Sigmoid colon (tissue), 7 donors: ENCODE data around the gene TEN1. TPM values are rescaled to one million over a fixed set of nuclear protein-coding genes. Genes with fewer than 3 reads are reported as not detected.
"Not testable (repeated sequence)": the region's sequence is repeated elsewhere in the genome, so short reads cannot be mapped to it uniquely, and the experiment has no call there.

Experiments used
- DNase-seq: peaks from one replicate; pipeline ENCODE4 v3.0.0-alpha.2; 2019
- H3K27ac ChIP-seq, 4 donors: fragments of 200-600 bp; sonication (generic); one replicate each; pipeline ENCODE4 v1.5.1; 2016 to 2019; ENCODE audit warnings: mild to moderate bottlenecking in 1 of 4
- H3K27me3 ChIP-seq, 3 donors: fragments of 200-600 bp; sonication (generic); one replicate each; pipeline ENCODE4 v1.5.1; 2019; ENCODE audit warnings: mild to moderate bottlenecking in 1 of 3
- H3K36me3 ChIP-seq, 4 donors: fragments of 200-600 bp; sonication (generic); one replicate each; pipeline ENCODE4 v1.5.1; 2016 to 2019
- H3K4me1 ChIP-seq, 4 donors: fragments of 200-600 bp; sonication (generic); one replicate each; pipeline ENCODE4 v1.5.1; 2017 to 2019
- H3K4me3 ChIP-seq, 4 donors: fragments of 200-600 bp; sonication (generic); one replicate each; pipeline ENCODE4 v1.5.1; 2017 to 2019; ENCODE audit warnings: mild to moderate bottlenecking in 2 of 4, moderate library complexity in 1 of 4
- H3K9me3 ChIP-seq, 4 donors: fragments of 200-600 bp in 3 of 4; sonication (generic) in 3 of 4; one replicate each; pipeline versions ENCODE4 v1.5.1 to v1.6.1; 2013 to 2019
- EP300 ChIP-seq, 4 donors: sonication (generic); formaldehyde crosslinking; IDR thresholded peaks; one replicate each; pipeline ENCODE4 v1.6.1; 2017; ENCODE audit warnings: antibody characterized with exemption in 4 of 4
- POLR2A ChIP-seq, 2 donors: fragments of 450-650 bp; IDR thresholded peaks; one replicate each; pipeline ENCODE4 v1.6.1; 2016; ENCODE audit warnings: antibody characterized with exemption in 2 of 2, mild to moderate bottlenecking in 2 of 2, moderate library complexity in 2 of 2
- POLR2AphosphoS5 ChIP-seq, 4 donors: sonication (generic); formaldehyde crosslinking; IDR thresholded peaks; one replicate each; pipeline ENCODE4 v1.6.1; 2017; ENCODE audit warnings: antibody characterized with exemption in 4 of 4
- WGBS, 2 donors: extraction: QIAGEN DNeasy Blood & Tissue Kit; methylation state at CpG; one replicate each; pipeline ENCODE4 v1.1.7; 2013; 5-methylcytosine and 5-hydroxymethylcytosine counted together
- intact Hi-C: fragments of 100-400 bp; cut with DNase I; formaldehyde crosslinking; loops from one replicate; pipeline ENCODE4 v1.15.1; 2023
- polyA plus RNA-seq, 3 donors: library from polyadenylated mRNA; stranded (reverse); fragments of 200-250 nt; gene quantifications; one replicate each; pipeline ENCODE4 v1.2.3, GENCODE V29; 2013
- total RNA-seq, 4 donors: library from RNA; depleted of rRNA; stranded (reverse); fragments of >200 nt; gene quantifications; one replicate each; pipeline ENCODE4 v1.1.0, GENCODE V29; 2016
- TF ChIP-seq, protein P1 (sequence below), 4 experiments: fragments of 450-650 bp in 3 of 4; fragments of 200-600 bp in 1 of 4; IDR thresholded peaks; one replicate each; pipeline ENCODE4 v1.5.1; 2016 to 2019; ENCODE audit warnings: antibody characterized with exemption in 4 of 4, mild to moderate bottlenecking in 3 of 4, moderate library complexity in 2 of 4
- donor health status: healthy with polysubstance abuse.
- donor health status: Bipolar disorder and iron deficiency.
- donor health status: healthy.

The TEN1 gene
- total and polyA plus RNA-seq, 7 donors, result 5.3 to 78.8 (median 14.8) TPM

DNA sequence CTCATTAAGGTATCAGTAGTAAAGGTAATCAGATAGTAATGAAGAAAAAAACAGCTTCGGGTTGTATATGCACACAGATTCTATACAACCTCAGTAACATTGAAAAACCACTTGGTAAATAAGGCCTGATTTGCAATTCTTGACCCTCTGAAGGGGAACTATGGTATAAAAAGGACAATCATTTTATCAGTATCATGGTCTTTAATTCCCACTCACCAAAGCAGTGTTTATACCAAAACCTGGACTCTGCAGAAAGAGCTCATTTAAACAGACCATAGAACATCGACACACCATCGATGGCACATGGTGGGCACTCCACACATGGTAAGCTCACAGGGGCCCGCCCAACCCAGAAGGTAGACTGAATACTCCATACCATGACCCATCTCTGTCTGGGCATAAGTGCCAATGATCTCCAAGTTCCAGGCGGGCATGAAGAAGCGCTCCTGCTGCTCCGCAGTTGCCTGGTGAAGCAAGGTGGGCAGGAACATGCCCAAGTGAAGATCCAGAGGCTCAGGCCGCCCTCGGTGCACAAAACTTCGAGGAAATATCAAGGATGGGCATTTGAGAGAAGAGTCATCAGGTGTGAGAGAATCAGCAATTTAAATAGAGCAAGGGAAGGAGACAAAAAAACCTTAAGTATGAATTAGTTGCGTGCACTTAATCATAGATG lies 19.1 kb upstream of the TEN1 start:
- Histone ChIP-seq H3K4me3 (no peak overlapping the region), H3K27me3 (no peaks in the 10 kb centered on the region), H3K4me1 (no peaks in the 10 kb centered on the region), H3K36me3 (peaks cover 13 to 26% (median 17%) of the 10 kb centered on the region in 4 donors), H3K9me3 (no peaks in the 10 kb centered on the region), H3K27ac (no peak overlapping the region)
- no peak for DNase-seq
- TF ChIP-seq EP300 (IDR thresholded peaks at IDR 0.05) (no peak), POLR2AphosphoS5 (IDR thresholded peaks at IDR 0.05) (no peak), POLR2A (IDR thresholded peaks at IDR 0.05) (no peak)
- 91 to 97% methylated on average over 11 of the region's 11 CpGs for WGBS, 2 donors
- intact Hi-C loops, result no loop called here

DNA sequence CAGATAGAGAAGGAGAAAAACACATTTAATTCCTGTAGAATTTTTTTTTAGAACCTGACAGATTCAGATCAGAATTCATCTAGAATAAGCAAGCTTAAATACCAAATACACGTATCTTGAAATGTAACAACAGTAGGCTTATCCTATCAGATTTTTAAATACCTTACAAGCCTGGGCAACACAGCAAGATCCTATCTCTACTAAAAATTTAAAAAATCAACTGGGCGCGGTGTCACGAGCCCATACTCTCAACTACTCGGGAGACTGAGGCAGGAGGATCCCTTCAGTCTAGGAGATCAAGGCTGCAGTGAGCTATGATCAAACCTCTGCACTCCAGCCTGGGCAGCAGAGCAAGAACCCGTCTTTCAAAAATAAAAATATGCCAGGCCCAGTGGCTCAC lies 13.6 kb upstream of the TEN1 start:
- intact Hi-C loops, result no loop called here
- 96% methylated on average over 6 of the region's 6 CpGs for WGBS, 2 donors
- H3K36me3 ChIP-seq, result peaks cover 0 to 10% (median 0%) of the 10 kb centered on the region in 4 donors
- no peak overlapping the region for H3K4me3 ChIP-seq
- DNase-seq, result no peak
- H3K27me3 ChIP-seq, result no peaks in the 10 kb centered on the region
- H3K4me1 ChIP-seq, result no peaks in the 10 kb centered on the region
- TF ChIP-seq POLR2AphosphoS5 (IDR thresholded peaks at IDR 0.05) (no peak), EP300 (IDR thresholded peaks at IDR 0.05) (no peak), POLR2A (IDR thresholded peaks at IDR 0.05) (no peak)
- TF ChIP-seq, protein P1, sequence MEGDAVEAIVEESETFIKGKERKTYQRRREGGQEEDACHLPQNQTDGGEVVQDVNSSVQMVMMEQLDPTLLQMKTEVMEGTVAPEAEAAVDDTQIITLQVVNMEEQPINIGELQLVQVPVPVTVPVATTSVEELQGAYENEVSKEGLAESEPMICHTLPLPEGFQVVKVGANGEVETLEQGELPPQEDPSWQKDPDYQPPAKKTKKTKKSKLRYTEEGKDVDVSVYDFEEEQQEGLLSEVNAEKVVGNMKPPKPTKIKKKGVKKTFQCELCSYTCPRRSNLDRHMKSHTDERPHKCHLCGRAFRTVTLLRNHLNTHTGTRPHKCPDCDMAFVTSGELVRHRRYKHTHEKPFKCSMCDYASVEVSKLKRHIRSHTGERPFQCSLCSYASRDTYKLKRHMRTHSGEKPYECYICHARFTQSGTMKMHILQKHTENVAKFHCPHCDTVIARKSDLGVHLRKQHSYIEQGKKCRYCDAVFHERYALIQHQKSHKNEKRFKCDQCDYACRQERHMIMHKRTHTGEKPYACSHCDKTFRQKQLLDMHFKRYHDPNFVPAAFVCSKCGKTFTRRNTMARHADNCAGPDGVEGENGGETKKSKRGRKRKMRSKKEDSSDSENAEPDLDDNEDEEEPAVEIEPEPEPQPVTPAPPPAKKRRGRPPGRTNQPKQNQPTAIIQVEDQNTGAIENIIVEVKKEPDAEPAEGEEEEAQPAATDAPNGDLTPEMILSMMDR (IDR thresholded peaks at IDR 0.05), result no peak
- no peak overlapping the region for H3K27ac ChIP-seq
- H3K9me3 ChIP-seq, result no peaks in the 10 kb centered on the region

DNA sequence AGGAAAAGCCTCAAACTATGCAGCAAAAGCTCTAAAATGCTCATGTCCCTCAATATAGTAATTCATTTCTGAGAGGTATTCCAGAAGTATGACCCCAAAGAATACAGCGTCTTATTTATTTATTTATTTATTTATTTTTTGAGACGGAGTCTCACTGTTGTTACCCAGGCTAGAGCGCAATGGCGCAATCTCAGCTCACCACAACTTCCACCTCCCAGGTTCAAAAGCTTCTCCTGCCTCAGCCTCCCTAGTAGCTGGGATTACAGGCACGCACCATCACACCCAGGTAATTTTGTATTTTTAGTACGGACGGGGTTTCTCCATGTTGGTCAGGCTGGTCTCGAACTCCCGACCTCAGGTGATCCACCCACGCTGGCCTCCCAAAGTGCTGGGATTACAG lies 10.0 kb upstream of the TEN1 start:
- intact Hi-C loops, H3K27ac ChIP-seq, H3K27me3 ChIP-seq, H3K4me1 ChIP-seq, DNase-seq, H3K9me3 ChIP-seq, H3K4me3 ChIP-seq: not testable (repeated sequence)
- peaks cover 0 to 40% (median 0%) of the 10 kb centered on the region in 4 donors for H3K36me3 ChIP-seq
- 86 to 93% methylated on average over 10 of the region's 10 CpGs for WGBS, 2 donors

DNA sequence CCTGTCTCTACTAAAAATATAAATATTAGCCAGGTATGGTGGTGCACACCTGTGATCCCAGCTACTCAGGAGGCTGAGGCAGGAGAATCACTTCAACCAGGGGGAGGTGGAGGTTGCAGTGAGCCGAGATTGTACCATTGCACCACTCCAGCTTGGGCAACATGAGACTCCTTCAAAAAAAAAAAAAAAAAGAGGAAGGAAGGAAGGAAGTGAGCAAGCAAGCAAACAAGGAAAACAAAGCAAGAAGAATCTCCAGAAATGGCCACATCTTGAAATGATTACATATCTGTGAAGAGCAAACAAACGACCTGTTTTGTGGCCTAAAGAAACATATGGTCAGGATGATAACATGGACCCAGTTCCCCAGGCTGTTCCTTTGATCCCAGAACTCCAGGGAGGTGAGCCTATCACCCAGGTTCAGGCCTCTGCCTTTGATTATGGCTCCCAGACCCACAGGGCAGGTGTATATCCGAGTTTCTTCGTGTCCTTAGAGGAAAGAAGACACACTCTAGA lies 9.0 kb upstream of the TEN1 start:
- H3K36me3 ChIP-seq, result peaks cover 0 to 40% (median 0%) of the 10 kb centered on the region in 4 donors
- WGBS, 2 donors, result 65 to 74% methylated on average over 4 of the region's 4 CpGs
- peaks cover 0 to under 1% (median 0%) of the 10 kb centered on the region in 4 donors for H3K4me1 ChIP-seq

DNA sequence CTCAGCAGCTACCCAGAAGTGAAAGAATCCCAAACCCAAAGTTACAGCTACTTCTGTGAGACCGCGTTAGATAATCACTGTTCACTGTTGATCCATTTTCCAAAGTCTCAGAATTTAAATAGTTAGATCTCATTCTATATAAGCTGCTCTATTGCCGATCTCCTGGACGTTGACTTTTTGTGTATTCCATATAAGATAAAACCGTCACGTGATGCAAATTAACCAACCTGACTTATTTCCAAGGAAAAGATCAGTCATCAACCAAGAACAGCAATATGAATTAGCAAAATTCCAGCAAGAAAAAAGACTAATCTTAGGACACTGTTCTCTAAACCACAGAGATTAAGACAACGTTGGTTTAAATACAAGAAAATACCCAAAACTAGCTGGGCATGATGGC lies 8.4 kb upstream of the TEN1 start:
- H3K4me1 ChIP-seq, result peaks cover 0 to 6% (median 2%) of the 10 kb centered on the region in 4 donors
- H3K4me3 ChIP-seq, result no peak overlapping the region
- H3K27me3 ChIP-seq, result no peaks in the 10 kb centered on the region
- TF ChIP-seq EP300 (IDR thresholded peaks at IDR 0.05) (no peak), POLR2AphosphoS5 (IDR thresholded peaks at IDR 0.05) (no peak), POLR2A (IDR thresholded peaks at IDR 0.05) (no peak)
- TF ChIP-seq, protein P1 (IDR thresholded peaks at IDR 0.05), result no peak
- 92 to 93% methylated on average over 7 of the region's 7 CpGs for WGBS, 2 donors
- H3K9me3 ChIP-seq, result no peaks in the 10 kb centered on the region
- intact Hi-C loops, result no loop called here
- no peak for DNase-seq
- peaks cover 0 to 40% (median 0%) of the 10 kb centered on the region in 4 donors for H3K36me3 ChIP-seq
- H3K27ac ChIP-seq, result no peak overlapping the region

More for the DNA sequence above, 9.0 kb upstream of the TEN1 start:
- Histone ChIP-seq H3K9me3 (no peaks in the 10 kb centered on the region), H3K27ac (no peak overlapping the region), H3K27me3 (no peaks in the 10 kb centered on the region), H3K4me3 (no peak overlapping the region)
- intact Hi-C loops, result no loop called here
- TF ChIP-seq, protein P1 (IDR thresholded peaks at IDR 0.05), result no peak
- no peak for DNase-seq

DNA sequence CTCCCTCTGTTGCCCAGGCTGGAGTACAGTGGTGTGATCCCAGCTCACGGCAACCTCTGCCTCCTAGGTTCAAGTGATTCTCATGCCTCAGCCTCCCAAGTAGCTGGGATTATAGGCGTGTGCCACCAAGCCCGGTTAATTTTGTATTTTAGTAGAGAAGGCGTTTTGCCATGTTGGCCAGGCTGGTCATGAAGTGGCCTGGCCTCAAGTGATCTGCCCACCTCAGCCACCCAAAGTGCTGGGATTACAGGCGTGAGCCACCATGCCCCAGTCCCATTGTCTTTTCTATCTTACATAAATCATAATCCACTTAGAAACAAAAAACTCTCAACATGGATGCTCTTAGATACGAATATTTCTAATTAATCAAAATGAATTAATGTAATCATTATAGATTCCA lies 3.9 kb upstream of the TEN1 start:
- H3K27ac ChIP-seq, intact Hi-C loops, DNase-seq, H3K27me3 ChIP-seq, H3K4me3 ChIP-seq, H3K9me3 ChIP-seq: not testable (repeated sequence)
- WGBS, 2 donors, result 93% methylated on average over 6 of the region's 6 CpGs
- Histone ChIP-seq H3K36me3 (peaks cover 0 to 30% (median 0%) of the 10 kb centered on the region in 4 donors), H3K4me1 (peaks cover 0 to 36% (median 28%) of the 10 kb centered on the region in 4 donors)
